Erythroblast (primary cell): Measurements from ENCODE around the gene MYLK.

Source experiments
- DNase-seq, 2 experiments: peaks; one replicate each; lab custom pipeline; 2025; lab: John Stamatoyannopoulos, UW
- GATA1 ChIP-seq: IDR thresholded peaks from 2 replicates; pipeline ENCODE4 v1.6.1; 2011; ENCODE audit warnings: low read depth, mild to moderate bottlenecking, control low read depth, low read length, moderate library complexity
- POLR2A ChIP-seq: IDR thresholded peaks from 2 replicates; pipeline ENCODE4 v1.6.1; 2011; ENCODE audit warnings: mild to moderate bottlenecking, low read length

MYLK gene

DNA sequence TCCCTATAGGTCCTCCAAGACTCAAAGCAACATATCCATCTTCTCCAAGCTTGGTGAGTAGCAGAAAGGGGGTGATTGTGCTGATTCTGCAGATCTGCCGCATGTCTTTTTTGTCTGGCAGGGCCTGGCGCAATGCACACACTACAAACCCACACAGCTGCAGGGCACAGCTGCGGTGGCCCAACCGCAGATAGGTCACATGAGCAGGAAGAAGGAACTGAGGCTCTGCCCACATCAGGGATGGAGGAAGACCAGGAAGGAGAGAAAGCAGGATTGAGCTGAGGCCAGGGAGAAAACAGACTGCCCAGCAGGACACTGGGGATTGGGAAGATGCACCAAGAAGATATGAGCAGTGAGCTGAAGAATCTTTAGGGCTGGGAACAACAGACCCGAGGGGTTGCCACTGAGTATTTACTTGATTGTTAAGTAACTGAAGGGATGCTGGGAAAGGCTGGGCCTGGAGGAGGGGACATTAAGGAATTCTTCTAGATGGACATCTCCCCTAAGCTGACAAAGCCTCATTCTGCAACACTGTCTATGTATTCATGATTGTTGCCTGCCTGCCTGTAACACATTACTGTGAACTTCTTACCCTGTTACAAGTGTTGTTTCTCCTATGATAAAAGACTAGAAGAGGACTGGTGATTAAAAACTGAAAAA, 126.7 kb downstream of the MYLK start:
- DNase-seq: no peak
- TF ChIP-seq GATA1 (no peak), POLR2A (no peak)

DNA sequence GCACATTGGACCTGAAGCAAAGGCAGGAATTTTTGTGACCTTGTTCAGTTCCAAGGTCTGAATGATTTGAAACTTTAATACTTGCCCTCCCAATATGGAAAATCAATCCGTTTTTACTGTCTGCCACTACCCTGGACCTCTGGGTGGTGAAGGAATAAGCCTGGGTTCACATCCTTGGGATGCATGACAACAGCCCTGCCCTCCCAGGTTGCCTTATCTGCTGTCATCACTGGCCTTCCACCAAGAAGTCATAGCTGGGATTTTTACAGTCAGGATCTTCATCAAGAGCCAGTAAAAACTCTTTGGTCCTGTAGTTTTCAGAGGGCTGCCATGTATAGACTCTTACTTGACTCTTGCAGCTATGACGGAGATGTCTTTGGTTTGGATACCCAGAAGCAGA, 128.6 kb downstream of the MYLK start:
- TF ChIP-seq GATA1 (no peak), POLR2A (no peak)
- DNase-seq: no peak

DNA sequence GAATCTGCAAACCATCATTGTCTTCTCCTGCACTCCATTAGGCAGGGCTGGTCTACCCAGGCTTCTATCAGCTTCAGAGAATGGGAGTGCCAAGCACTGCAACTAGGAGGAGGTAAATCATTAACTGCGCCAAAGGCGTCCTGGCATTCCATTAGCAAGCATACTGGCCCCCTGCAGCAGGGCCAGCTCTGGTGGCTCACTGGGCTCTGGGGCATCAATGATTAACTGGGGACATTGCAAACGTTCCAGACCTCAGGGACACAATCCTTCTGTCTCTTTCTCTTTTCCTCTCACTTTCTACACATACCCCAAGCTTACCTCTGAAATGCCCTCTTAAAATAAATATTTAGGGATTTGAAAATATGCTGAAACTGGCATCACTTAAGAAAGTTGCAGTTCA, 129.0 kb downstream of the MYLK start:
- TF ChIP-seq GATA1 (no peak), POLR2A (no peak)
- no peak for DNase-seq

DNA sequence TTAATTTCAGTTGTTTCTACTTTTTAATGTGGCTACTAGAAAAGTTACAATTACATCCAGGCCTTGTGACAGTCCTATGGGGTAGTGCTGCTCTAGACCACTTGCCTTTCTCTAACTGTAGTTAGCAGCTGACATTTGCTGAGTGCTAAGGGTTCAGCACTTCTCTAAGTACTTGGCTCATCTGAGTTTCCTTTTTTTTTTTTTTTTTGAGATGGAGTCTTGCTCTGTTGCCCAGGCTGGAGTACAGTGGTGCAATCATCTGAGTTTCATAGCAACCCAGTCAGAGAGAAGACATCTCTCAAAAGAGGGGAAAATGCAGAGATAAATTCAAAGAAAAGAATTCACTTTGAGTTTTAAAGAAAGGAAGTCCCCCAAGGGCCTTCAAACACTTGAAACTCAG, 130.8 kb downstream of the MYLK start:
- TF ChIP-seq POLR2A (no peak), GATA1 (no peak)
- DNase-seq: no peak

DNA sequence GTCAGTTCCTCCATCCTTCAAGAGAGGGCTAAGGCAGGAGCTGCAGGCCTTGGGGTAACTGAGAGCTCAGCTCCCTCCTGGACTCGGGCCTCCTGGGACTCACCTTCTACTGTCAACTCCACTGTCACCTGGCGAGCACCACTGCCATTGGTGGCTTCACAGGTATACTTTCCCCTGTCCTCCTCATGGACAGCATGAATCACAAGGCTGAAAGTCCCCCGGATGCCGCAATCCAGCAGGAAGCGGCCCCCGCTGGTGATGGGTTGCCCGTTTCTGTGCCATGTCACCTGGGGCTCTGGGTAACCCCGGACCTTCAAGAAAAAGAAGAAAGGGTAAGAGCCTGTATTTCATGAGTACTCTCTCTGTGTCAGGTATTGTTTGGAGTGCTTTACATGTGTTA, 131.9 kb downstream of the MYLK start:
- TF ChIP-seq GATA1 (no peak), POLR2A (no peak)
- no peak for DNase-seq

DNA sequence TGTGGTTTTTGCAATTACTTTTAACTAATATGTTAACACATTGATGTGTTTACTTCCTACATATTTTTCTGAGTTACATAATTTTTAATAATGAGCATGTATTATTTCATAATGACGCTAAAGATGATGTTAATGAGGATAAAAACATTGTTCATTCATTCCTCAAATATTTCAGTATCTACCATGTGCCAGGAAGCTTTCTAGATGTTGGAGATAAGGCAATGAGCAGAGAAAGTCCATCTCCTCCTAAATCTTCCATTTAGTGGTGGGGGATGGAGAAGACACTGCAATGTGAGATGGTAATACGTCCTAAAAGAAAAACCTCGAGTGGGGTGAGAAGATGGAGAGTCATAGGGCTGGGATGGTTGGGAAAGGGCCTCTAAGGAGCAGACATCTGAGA, 132.7 kb downstream of the MYLK start:
- TF ChIP-seq POLR2A (no peak), GATA1 (no peak)
- no peak for DNase-seq

DNA sequence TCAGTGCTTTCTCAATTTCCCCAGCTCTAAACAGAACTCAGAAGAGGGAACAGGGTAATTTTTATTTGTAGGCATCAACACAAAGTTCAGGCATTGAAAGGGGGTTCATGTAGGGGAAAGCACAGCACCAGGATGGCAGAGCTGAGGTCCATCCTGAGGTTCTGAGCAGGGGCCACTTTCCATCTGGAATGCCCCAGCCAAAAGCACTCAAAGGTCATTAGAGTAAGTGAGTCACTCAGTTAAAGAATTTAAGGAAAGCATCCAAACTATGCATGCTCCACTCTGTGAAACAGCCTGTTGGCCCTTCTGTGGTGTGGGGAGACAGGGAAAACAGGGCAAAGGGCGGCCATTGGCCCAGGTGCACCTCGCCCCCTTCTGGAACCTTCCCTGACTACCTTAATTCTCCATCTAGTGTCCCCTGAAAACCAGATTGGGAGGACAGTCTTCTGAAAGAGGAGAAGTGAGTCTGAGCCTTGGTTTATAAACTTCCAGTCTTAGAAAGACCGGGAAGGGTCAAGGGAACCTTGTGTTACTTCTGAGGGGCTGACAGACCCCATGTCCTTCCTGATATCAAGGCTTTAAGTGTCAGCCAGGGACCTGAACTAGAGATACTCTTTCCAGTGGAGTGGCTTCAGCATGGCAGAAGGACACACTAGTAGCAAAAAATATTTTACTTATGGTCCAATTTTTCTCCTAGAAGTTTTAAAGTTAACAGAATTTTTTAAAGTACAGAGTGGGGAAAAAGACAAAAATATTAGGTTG, 133.3 kb downstream of the MYLK start:
- TF ChIP-seq POLR2A (no peak), GATA1 (no peak)
- no peak for DNase-seq

DNA sequence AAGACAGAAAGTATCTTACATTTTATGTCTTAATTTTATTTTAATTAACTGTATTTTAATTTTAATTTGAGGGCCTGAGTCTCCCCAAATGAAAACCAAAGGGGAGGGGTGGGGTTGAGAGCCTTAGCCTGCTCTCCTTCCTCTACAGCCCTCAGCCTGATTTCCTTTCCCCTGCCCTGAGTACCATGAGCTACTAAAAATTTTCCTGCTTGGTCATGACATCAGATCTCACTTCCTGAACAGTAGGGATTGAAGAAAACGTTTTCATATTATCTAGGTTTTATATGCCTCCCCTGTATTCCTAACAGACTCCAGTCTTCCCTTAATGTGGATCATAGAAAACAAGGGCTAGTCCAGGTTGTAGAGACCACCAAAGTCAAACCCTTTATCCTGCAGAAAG, 133.9 kb downstream of the MYLK start:
- TF ChIP-seq GATA1: no peak
- TF ChIP-seq POLR2A: no peak
- DNase-seq: no peak

DNA sequence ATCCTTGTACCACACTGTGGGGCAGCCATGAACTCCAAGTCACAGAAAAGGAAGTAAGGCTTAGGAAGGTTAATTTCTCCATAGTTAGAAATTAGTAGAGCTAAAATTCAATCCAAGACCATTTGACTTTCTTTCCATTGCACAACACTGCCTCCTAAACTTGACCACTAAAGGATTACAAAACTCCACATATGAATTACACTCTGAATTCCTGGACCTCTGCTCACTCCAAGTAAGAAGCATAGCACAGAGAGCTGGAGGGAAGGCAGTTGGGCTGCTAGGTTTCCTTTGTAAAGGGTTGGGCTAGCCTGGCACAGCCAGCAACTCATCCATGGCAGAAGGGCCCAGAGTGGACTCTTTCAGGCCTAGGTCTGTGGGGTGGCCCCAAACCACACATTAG, 134.4 kb downstream of the MYLK start:
- DNase-seq: no peak
- TF ChIP-seq GATA1: no peak
- no peak for TF ChIP-seq POLR2A

DNA sequence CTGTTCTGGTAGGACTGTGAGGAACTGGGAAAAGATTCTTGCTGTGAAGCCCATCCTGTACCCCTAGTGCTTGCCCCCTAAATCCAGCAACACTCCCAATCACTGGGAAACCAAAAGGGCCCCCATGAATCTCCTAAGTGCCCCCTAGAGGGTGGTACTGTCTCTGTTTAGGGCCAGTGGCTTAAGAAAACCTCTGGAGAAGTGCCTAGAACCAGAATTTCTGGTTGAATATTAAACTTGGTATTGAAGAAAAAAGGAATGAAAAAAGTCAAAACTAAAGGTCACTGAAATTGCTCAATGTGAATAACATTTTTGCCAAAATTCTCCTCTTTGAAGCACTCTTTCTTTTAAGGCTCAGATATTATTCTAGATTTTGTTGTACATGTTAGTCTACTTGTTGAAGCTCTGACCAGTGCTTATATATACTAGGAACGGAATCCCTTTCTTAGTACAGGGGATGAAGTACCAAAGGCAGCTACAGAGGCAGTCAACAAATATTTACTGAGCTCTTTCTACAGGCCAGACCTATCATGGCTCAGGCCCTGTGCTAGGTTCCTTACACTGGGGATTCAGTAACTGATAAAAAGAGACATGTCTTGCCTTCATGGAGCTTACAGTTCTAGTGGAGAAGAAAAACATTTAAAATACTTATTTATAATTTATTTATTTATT, 138.8 kb downstream of the MYLK start:
- DNase-seq: no peak
- TF ChIP-seq POLR2A (no peak), GATA1 (no peak)

DNA sequence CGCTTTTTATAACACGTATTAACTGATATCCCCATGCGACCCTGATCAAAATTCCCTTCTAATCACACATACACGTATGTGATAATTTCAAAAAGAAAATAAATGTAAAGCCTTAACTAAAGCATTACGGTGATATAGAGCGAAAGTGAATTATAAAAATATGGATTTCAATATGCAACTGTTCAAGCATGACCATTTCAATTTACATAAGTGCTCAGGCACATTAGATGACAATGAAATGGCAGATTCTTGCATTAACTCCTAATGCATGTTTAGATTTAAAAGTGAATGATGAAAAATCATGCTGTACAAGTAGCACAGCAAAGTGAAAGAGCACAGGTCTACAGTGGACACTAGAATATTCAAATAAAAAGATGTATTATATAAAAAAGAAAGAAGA, 140.1 kb downstream of the MYLK start:
- no peak for TF ChIP-seq GATA1
- no peak for TF ChIP-seq POLR2A

DNA sequence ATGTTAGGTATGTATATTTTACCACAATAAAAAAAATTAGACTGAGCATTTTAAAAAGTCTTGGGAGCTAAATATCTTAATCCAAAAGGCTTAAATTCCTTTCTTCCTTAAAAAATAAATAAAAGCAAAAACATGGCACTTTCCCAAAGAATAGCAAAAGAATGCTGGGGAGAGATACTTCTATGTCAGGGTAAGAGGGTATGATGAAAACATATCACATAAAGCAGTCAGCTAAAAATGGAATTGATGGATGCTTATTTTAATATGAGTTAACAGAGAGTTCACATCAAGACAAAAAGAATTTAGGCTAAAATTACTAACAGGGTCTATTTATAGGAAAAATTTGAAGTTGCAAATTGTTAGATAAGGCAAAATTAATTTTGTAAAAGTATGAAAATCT, 141.0 kb downstream of the MYLK start:
- TF ChIP-seq POLR2A (no peak), GATA1 (no peak)
- DNase-seq: no peak

More for the DNA sequence above, 140.1 kb downstream of the MYLK start:
- no peak for DNase-seq

DNA sequence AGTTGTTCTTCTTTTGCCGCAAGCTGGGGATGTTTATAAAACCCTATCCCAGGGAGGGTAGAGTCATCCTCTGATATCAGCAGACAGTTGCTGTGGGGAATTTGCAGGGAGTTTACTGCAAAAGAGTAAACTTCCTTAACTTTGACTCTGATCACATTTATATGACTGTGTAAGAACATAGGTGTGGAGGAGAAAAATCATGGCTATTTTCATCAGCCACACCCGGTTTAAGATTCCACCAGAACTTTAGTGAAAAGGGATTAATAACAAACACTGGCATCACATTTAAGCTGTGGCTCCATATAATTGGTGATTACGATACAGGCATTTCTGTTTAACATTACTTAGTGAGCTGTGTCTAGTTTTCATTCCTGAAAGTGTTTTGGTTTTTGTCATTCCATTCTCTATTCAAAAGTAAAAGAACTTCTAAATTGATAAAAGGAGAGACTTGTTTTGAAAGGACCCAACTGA, 143.1 kb downstream of the MYLK start:
- TF ChIP-seq POLR2A: no peak
- DNase-seq: no peak

DNA sequence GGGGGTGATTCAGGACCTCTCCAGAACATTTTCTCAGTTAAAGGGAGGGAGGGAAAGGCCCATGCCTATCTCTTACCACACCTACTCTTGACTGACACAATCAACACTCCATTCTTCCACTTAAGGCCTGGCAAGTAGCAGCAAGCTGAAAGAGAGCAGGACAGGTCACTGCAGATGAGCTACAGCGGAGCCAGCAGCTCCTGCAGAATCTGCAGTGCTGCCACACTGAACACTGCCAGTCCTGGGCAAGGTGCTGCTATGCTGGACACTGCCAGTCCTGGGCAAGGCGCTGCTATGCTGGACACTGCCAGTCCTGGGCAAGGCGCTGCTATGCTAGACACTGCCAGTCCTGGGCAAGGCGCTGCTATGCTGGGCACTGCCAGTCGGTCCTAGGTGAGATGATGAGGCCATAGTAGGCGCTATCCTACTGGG, 143.7 kb downstream of the MYLK start:
- no peak for DNase-seq
- TF ChIP-seq GATA1 (no peak), POLR2A (no peak)
